K562 (cell line): ENCODE results near the gene C10orf105. TPM values are rescaled to one million over a fixed set of nuclear protein-coding genes. Genes with fewer than 3 reads are reported as not detected.

Experiments
- ARID2 ChIP-seq: fragments of 450-650 bp; IDR thresholded peaks from 2 replicates; pipeline ENCODE4 v1.6.1; 2017; ENCODE audit warnings: antibody characterized with exemption, mild to moderate bottlenecking
- BRCA1 ChIP-seq, 2 experiments: fragments of 450-650 bp in 1 of 2; sonication (generic) in 1 of 2; formaldehyde crosslinking in 1 of 2; IDR thresholded peaks; 2 replicates each; pipeline versions ENCODE4 v1.5.0 to v1.6.1; 2017 to 2020; ENCODE audit warnings: mild to moderate bottlenecking in 1 of 2, missing genetic modification reagents in 1 of 2
- HCFC1 ChIP-seq: IDR thresholded peaks from 2 replicates; pipeline ENCODE4 v1.6.1; 2012; ENCODE audit warnings: low read depth, low read length, improper control_type of control experiment
- HDAC3 ChIP-seq: fragments of 450-650 bp; IDR thresholded peaks from 2 replicates; pipeline ENCODE4 v1.6.1; 2018; ENCODE audit warnings: borderline replicate concordance, mild to moderate bottlenecking, moderate library complexity; ENCODE audit not compliant: partially characterized antibody
- IFI16 ChIP-seq: fragments of 250-450 bp; sonication (Bioruptor Pico); IDR thresholded peaks from 2 replicates; pipeline ENCODE4 v2.1.2; 2022; ENCODE audit warnings: mild to moderate bottlenecking, inconsistent platforms
- JUND ChIP-seq, 2 experiments: IDR thresholded peaks; 2 replicates in 1 of 2; 3 replicates in 1 of 2; pipeline ENCODE4 v1.6.1; 2011; ENCODE audit warnings: borderline replicate concordance in 2 of 2, low read depth in 2 of 2, low read length in 2 of 2, improper control_type of control experiment in 1 of 2, missing biosample characterization in 1 of 2, missing genetic modification characterization in 1 of 2, missing genetic modification reagents in 1 of 2
- KDM5B ChIP-seq: fragments of 200-600 bp; sonication (generic); IDR thresholded peaks from 2 replicates; pipeline ENCODE4 v1.6.1; 2012; ENCODE audit warnings: low read depth, mild to moderate bottlenecking, moderate library complexity, low read length, control low read depth, inconsistent platforms; ENCODE audit not compliant: insufficient replicate concordance
- MTA2 ChIP-seq: fragments of 450-650 bp; IDR thresholded peaks from 2 replicates; pipeline ENCODE4 v1.6.1; 2016; ENCODE audit warnings: low read depth
- OTX1 ChIP-seq: fragments of 450-650 bp; formaldehyde crosslinking; IDR thresholded peaks from 2 replicates; pipeline ENCODE4 v1.4.0; 2022; ENCODE audit warnings: mild to moderate bottlenecking
- RBBP5 ChIP-seq: fragments of 200-600 bp; sonication (generic); IDR thresholded peaks from 2 replicates; pipeline ENCODE4 v1.6.1; 2012; ENCODE audit warnings: borderline replicate concordance, mild to moderate bottlenecking, low read length, control low read depth, inconsistent platforms; ENCODE audit not compliant: insufficient read depth, poor library complexity, severe bottlenecking
- SNIP1 ChIP-seq: fragments of 450-650 bp; IDR thresholded peaks from 2 replicates; pipeline ENCODE4 v1.7.1; 2017; ENCODE audit warnings: low read depth, mild to moderate bottlenecking
- SOX6 ChIP-seq: fragments of 450-650 bp; IDR thresholded peaks from 2 replicates; pipeline ENCODE4 v1.6.1; 2014; ENCODE audit warnings: mild to moderate bottlenecking
- SRF ChIP-seq, 2 experiments: fragments of 250-450, 450-650 bp in 1 of 2; sonication (Bioruptor Pico) in 1 of 2; sonication (generic) in 1 of 2; formaldehyde crosslinking; IDR thresholded peaks; 2 replicates each; pipeline versions ENCODE4 v1.5.0 to v1.5.1; 2020 to 2022; ENCODE audit warnings: mild to moderate bottlenecking in 1 of 2, missing genetic modification reagents in 1 of 2
- TBL1XR1 ChIP-seq, 2 experiments: IDR thresholded peaks; 2 replicates each; pipeline ENCODE4 v1.6.1; 2012; ENCODE audit warnings: improper control_type of control experiment in 2 of 2, low read length in 2 of 2, mild to moderate bottlenecking in 1 of 2
- TCFL5 ChIP-seq: fragments of 250-450 bp; sonication (Bioruptor Pico); conservative IDR thresholded peaks from 2 replicates; pipeline ENCODE4 v1.6.1; 2021; ENCODE audit warnings: mild to moderate bottlenecking, moderate library complexity, matching md5 sums
- TRIM28 ChIP-seq: fragments of 450-650 bp; IDR thresholded peaks from 2 replicates; pipeline ENCODE4 v1.6.1; 2017
- ZKSCAN1 ChIP-seq: fragments of 150-350 bp; IDR thresholded peaks from 2 replicates; pipeline ENCODE4 v1.6.1; 2016; ENCODE audit warnings: low read depth, low read length
- ZNF12 ChIP-seq: sonication (generic); formaldehyde crosslinking; IDR thresholded peaks from 2 replicates; pipeline ENCODE4 v1.4.0; 2020; ENCODE audit warnings: mild to moderate bottlenecking, missing genetic modification reagents
- ZNF695 ChIP-seq: fragments of 450-650 bp; formaldehyde crosslinking; IDR thresholded peaks from 2 replicates; pipeline ENCODE4 v1.4.0; 2020; ENCODE audit warnings: mild to moderate bottlenecking, moderate library complexity
- polyA plus RNA-seq, 8 experiments: library from polyadenylated mRNA; depleted of rRNA in 4 of 8; stranded (reverse) in 5 of 8; unstranded in 3 of 8; fragments of >200 nt; fragmentation: Nextera tagmentation in 2 of 8; fragmentation: Illumina TruSeq in 1 of 8; extraction: Ambion mirVana in 2 of 8; extraction: Trizol in 1 of 8; gene quantifications; 2 replicates each; pipeline versions ENCODE4 v1.2.1 to v1.2.3, GENCODE V29; 2011 to 2014; ENCODE audit warnings: inconsistent platforms in 1 of 8, missing spikeins in 1 of 8
- total RNA-seq, 7 experiments: library from RNA; depleted of rRNA in 6 of 7; stranded (reverse); fragments of >200 nt in 6 of 7; fragmentation: Illumina TruSeq in 2 of 7; extraction: Trizol in 2 of 7; gene quantifications; 2 replicates each; pipeline versions ENCODE4 v1.2.1 to v1.2.3, GENCODE V29; 2011 to 2021; ENCODE audit warnings: low replicate concordance in 1 of 7
- TF ChIP-seq, protein P1 (sequence below): fragments of 250-450 bp; sonication (Bioruptor Pico); IDR thresholded peaks from 2 replicates; pipeline ENCODE4 v1.8.0; 2022; ENCODE audit warnings: inconsistent platforms
- TF ChIP-seq, protein P2 (sequence below): fragments of 250-450 bp; sonication (Bioruptor Pico); IDR thresholded peaks from 2 replicates; pipeline ENCODE4 v1.6.1; 2021; ENCODE audit warnings: mild to moderate bottlenecking
- TF ChIP-seq, protein P3 (sequence below): sonication (generic); formaldehyde crosslinking; IDR thresholded peaks from 2 replicates; pipeline ENCODE4 v1.8.1; 2023; ENCODE audit warnings: mild to moderate bottlenecking, missing genetic modification reagents
- TF ChIP-seq, protein P4 (sequence below): fragments of 450-650 bp; IDR thresholded peaks from 2 replicates; pipeline ENCODE4 v1.6.1; 2016; ENCODE audit warnings: mild to moderate bottlenecking

The C10orf105 gene
- total and polyA plus RNA-seq, 9 of the 15 experiments (the other 6 are each of a cell fraction or from before 2014, with no cell fraction given) = 0.03 to 0.25 (median 0.04) TPM; not detected in 3

DNA sequence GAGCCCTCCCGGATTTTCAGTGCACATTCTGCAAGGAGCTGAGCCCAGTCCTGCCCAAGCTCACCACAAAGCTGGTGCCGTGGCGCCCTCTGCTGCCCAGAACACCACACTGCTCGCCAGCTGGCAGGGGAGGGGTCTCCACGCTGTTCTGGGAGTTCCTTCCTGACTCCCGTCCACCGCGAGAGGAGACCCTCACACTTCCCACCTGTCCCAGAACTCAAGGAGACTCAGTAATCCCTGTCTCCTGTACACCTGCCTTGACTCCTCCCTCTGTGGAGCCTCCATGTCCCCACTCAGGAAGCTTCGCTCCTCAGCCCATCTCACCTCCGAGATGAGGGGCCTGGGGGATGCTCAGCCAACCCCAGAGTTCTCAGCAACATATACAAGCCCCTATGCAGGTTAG is 11.3 kb downstream of the C10orf105 start (continued):
- TF ChIP-seq, protein P1, sequence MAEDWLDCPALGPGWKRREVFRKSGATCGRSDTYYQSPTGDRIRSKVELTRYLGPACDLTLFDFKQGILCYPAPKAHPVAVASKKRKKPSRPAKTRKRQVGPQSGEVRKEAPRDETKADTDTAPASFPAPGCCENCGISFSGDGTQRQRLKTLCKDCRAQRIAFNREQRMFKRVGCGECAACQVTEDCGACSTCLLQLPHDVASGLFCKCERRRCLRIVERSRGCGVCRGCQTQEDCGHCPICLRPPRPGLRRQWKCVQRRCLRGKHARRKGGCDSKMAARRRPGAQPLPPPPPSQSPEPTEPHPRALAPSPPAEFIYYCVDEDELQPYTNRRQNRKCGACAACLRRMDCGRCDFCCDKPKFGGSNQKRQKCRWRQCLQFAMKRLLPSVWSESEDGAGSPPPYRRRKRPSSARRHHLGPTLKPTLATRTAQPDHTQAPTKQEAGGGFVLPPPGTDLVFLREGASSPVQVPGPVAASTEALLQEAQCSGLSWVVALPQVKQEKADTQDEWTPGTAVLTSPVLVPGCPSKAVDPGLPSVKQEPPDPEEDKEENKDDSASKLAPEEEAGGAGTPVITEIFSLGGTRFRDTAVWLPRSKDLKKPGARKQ = no peak
- TF ChIP-seq TCFL5 (CRISPR knock-in tag) = no peak
- no peak for TF ChIP-seq RBBP5
- TF ChIP-seq, protein P2, sequence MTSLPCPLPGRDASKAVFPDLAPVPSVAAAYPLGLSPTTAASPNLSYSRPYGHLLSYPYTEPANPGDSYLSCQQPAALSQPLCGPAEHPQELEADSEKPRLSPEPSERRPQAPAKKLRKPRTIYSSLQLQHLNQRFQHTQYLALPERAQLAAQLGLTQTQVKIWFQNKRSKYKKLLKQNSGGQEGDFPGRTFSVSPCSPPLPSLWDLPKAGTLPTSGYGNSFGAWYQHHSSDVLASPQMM (CRISPR knock-in tag) = no peak
- no peak for TF ChIP-seq ZNF12 (CRISPR knock-in tag)
- no peak for TF ChIP-seq SOX6
- TF ChIP-seq, protein P3, sequence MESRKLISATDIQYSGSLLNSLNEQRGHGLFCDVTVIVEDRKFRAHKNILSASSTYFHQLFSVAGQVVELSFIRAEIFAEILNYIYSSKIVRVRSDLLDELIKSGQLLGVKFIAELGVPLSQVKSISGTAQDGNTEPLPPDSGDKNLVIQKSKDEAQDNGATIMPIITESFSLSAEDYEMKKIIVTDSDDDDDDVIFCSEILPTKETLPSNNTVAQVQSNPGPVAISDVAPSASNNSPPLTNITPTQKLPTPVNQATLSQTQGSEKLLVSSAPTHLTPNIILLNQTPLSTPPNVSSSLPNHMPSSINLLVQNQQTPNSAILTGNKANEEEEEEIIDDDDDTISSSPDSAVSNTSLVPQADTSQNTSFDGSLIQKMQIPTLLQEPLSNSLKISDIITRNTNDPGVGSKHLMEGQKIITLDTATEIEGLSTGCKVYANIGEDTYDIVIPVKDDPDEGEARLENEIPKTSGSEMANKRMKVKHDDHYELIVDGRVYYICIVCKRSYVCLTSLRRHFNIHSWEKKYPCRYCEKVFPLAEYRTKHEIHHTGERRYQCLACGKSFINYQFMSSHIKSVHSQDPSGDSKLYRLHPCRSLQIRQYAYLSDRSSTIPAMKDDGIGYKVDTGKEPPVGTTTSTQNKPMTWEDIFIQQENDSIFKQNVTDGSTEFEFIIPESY (CRISPR knock-in tag) = no peak
- TF ChIP-seq SNIP1 = no peak
- no peak for TF ChIP-seq KDM5B
- TF ChIP-seq ZNF695 (CRISPR knock-in tag) = no peak
- TF ChIP-seq ARID2 = peak; percentile 63; the same call in 1 of the 2 replicates
- no peak for TF ChIP-seq BRCA1 (IDR thresholded peaks at IDR 0.05)
- no peak for TF ChIP-seq BRCA1 (CRISPR knock-in tag; IDR thresholded peaks at IDR 0.05)
- TF ChIP-seq HCFC1 = 0 out of 2 replicates have a peak, but pooled peaks have one; percentile 31
- TF ChIP-seq OTX1 = no peak
- no peak for TF ChIP-seq TRIM28
- no peak for TF ChIP-seq ZKSCAN1
- 0 out of 4 replicates have a peak, but pooled peaks of 1 of the 2 experiments have one; percentile 30 for TF ChIP-seq SRF (CRISPR knock-in tag; IDR thresholded peaks at IDR 0.05)
- TF ChIP-seq JUND (IDR thresholded peaks at IDR 0.05; ENCODE audit: borderline replicate concordance, low read depth, low read length) = no peak
- no peak; the same call in 2 of the 3 replicates for TF ChIP-seq JUND (tag; IDR thresholded peaks at IDR 0.05; ENCODE audit: borderline replicate concordance, low read depth, low read length)
- TF ChIP-seq TBL1XR1 (IDR thresholded peaks at IDR 0.05; ENCODE audit: low read length in 2 of 2) = 0 out of 4 replicates have a peak, but pooled peaks of 1 of the 2 experiments have one; percentile 43
- no peak for TF ChIP-seq HDAC3
- no peak for TF ChIP-seq IFI16 (CRISPR knock-in tag)
- TF ChIP-seq, protein P4, sequence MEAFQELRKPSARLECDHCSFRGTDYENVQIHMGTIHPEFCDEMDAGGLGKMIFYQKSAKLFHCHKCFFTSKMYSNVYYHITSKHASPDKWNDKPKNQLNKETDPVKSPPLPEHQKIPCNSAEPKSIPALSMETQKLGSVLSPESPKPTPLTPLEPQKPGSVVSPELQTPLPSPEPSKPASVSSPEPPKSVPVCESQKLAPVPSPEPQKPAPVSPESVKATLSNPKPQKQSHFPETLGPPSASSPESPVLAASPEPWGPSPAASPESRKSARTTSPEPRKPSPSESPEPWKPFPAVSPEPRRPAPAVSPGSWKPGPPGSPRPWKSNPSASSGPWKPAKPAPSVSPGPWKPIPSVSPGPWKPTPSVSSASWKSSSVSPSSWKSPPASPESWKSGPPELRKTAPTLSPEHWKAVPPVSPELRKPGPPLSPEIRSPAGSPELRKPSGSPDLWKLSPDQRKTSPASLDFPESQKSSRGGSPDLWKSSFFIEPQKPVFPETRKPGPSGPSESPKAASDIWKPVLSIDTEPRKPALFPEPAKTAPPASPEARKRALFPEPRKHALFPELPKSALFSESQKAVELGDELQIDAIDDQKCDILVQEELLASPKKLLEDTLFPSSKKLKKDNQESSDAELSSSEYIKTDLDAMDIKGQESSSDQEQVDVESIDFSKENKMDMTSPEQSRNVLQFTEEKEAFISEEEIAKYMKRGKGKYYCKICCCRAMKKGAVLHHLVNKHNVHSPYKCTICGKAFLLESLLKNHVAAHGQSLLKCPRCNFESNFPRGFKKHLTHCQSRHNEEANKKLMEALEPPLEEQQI = no peak
- TF ChIP-seq MTA2 = no peak
